Endothelial cell of umbilical vein (primary cell): Measurements from ENCODE around the gene C16orf87. TPM values are rescaled to one million over a fixed set of nuclear protein-coding genes. Genes with fewer than 3 reads are reported as not detected.

Experiments used
- BruUV-seq: library from RNA; stranded (reverse); fragments of 400-500 nt; replicated peaks from 2 replicates; lab custom pipeline; 2021; lab: Mats Ljungman, UMichigan
- CTCF ChIA-PET: fragments of 300-600, 350-600 bp; sonication (Branson Sonifier 250); formaldehyde crosslinking; loops from one replicate; lab custom pipeline; 2021; ENCODE audit warnings: antibody characterized with exemption, inconsistent platforms; lab: Charles Lee
- POLR2A ChIA-PET: fragments of 300-600, 350-600 bp; sonication (Branson Sonifier 250); formaldehyde crosslinking; loops from one replicate; lab custom pipeline; 2021; ENCODE audit warnings: antibody characterized with exemption, inconsistent platforms; lab: Charles Lee
- DNase-seq: peaks from one replicate; pipeline ENCODE4 v3.0.0-alpha.2; 2011; ENCODE audit warnings: low read depth, low spot score
- FAIRE-seq: peaks from 2 replicates; lab custom pipeline; 2011; peaks lifted over from hg19 to GRCh38; lab: Jason Lieb, UNC
- H2AFZ ChIP-seq: 2 replicates; pipeline ENCODE4 v1.6.0; 2012; ENCODE audit warnings: low read depth, low read length, control low read depth, inconsistent platforms
- H3K27ac ChIP-seq: 2 replicates; pipeline ENCODE4 v1.5.1; 2011; ENCODE audit warnings: low read depth, mild to moderate bottlenecking, control low read depth, low read length, moderate library complexity; ENCODE audit not compliant: insufficient read depth
- H3K27me3 ChIP-seq, 2 experiments: 2 replicates each; pipeline versions ENCODE4 v1.6.0 to v1.6.1; 2011; ENCODE audit warnings: low read length in 2 of 2, mixed read lengths in 1 of 2; ENCODE audit not compliant: control insufficient read depth in 2 of 2, insufficient read depth in 2 of 2
- H3K36me3 ChIP-seq, 2 experiments: 2 replicates in 1 of 2; 3 replicates in 1 of 2; pipeline ENCODE4 v1.5.1; 2011; ENCODE audit warnings: low read length in 2 of 2, mild to moderate bottlenecking in 1 of 2, moderate library complexity in 1 of 2; ENCODE audit not compliant: control insufficient read depth in 2 of 2, insufficient read depth in 2 of 2; ENCODE audit errors: extremely low read depth in 1 of 2
- H3K4me1 ChIP-seq: 3 replicates; pipeline ENCODE4 v1.5.1; 2011; ENCODE audit warnings: mild to moderate bottlenecking, low read length; ENCODE audit not compliant: control insufficient read depth, insufficient read depth; ENCODE audit errors: extremely low read depth
- H3K4me2 ChIP-seq: 2 replicates; pipeline ENCODE4 v1.6.1; 2011; ENCODE audit warnings: low read length, control low read depth, mixed read lengths; ENCODE audit not compliant: insufficient read depth
- H3K4me3 ChIP-seq, 3 experiments: fragments of 200-600 bp in 1 of 3; sonication (generic), shearing (Covaris generic) in 1 of 3; replicated peaks in 1 of 3; 2 replicates each; pipeline ENCODE4 v1.5.1; 2011 to 2016; ENCODE audit warnings: control low read depth in 3 of 3, low read length in 3 of 3, mild to moderate bottlenecking in 2 of 3, inconsistent platforms in 1 of 3, low read depth in 1 of 3, moderate library complexity in 1 of 3; ENCODE audit not compliant: insufficient read depth in 1 of 3
- H3K79me2 ChIP-seq: 2 replicates; pipeline ENCODE4 v1.6.0; 2012; ENCODE audit warnings: low read length, inconsistent platforms; ENCODE audit not compliant: control insufficient read depth, insufficient read depth
- H3K9ac ChIP-seq: replicated peaks from 2 replicates; pipeline ENCODE3; 2011; ENCODE audit warnings: low read length, control low read depth; ENCODE audit not compliant: insufficient read depth; ENCODE audit errors: extremely low read depth
- H3K9me1 ChIP-seq: replicated peaks from 3 replicates; pipeline ENCODE4 v1.6.0; 2011; ENCODE audit warnings: mild to moderate bottlenecking, low read length; ENCODE audit not compliant: control insufficient read depth, insufficient read depth; ENCODE audit errors: extremely low read depth
- H3K9me3 ChIP-seq: replicated peaks from 2 replicates; pipeline ENCODE4 v1.5.1; 2012; ENCODE audit warnings: low read length, inconsistent platforms; ENCODE audit not compliant: control insufficient read depth, insufficient read depth
- H4K20me1 ChIP-seq: replicated peaks from 2 replicates; pipeline ENCODE3; 2011; ENCODE audit warnings: mild to moderate bottlenecking, low read length; ENCODE audit not compliant: control insufficient read depth, insufficient read depth; ENCODE audit errors: extremely low read depth
- CTCF ChIP-seq, 2 donors: IDR thresholded peaks; 1 replicate in 1 of 2; 2 replicates in 1 of 2; pipeline ENCODE4 v1.5.1; 2011; ENCODE audit warnings: low read length in 2 of 2, mild to moderate bottlenecking in 2 of 2, moderate library complexity in 2 of 2, control low read depth in 1 of 2, inconsistent platforms in 1 of 2, low read depth in 1 of 2; ENCODE audit not compliant: insufficient read depth in 1 of 2; ENCODE audit errors: extremely low read depth in 1 of 2
- JUN ChIP-seq: IDR thresholded peaks from 2 replicates; pipeline ENCODE4 v1.6.1; 2011; ENCODE audit warnings: borderline replicate concordance, low read depth; ENCODE audit not compliant: insufficient read length, insufficient read depth
- POLR2A ChIP-seq: IDR thresholded peaks from 2 replicates; pipeline ENCODE4 v1.6.1; 2012; ENCODE audit warnings: low read depth, mild to moderate bottlenecking, control low read depth, low read length
- dilution Hi-C: fragments of 300-500 bp; cut with MboI; formaldehyde crosslinking; loops from one replicate; pipeline ENCODE4 v1.15.0; 2019; ENCODE audit warnings: low sequenced_read_pairs; ENCODE audit not compliant: extremely low pct_ligation_motif_present
- intact Hi-C: fragments of 100-400 bp; cut with micrococcal nuclease; formaldehyde crosslinking; loops from one replicate; pipeline ENCODE4 v1.10.0; 2022
- polyA plus RNA-seq, 4 experiments: library from polyadenylated mRNA; depleted of rRNA in 3 of 4; stranded (reverse) in 3 of 4; unstranded in 1 of 4; fragments of >200 nt; gene quantifications; 2 replicates each; pipeline versions ENCODE4 v1.2.1 to v1.2.3, GENCODE V29; 2011 to 2012; ENCODE audit warnings: missing spikeins in 1 of 4
- total RNA-seq: library from RNA; stranded (reverse); gene quantifications from 2 replicates; pipeline ENCODE4 v1.2.3, GENCODE V29; 2021

The C16orf87 gene
- total and polyA plus RNA-seq, 2 donors (not counting 3 experiments of a cell fraction or from before 2014, with no cell fraction given): 2.4 to 8.5 TPM

GRCh38 chr16:46854846-46855245 lies 23.9 kb upstream of the C16orf87 start:
- no peak overlapping the region for H3K9ac ChIP-seq
- no peak overlapping the region for H3K27ac ChIP-seq
- H3K27me3 ChIP-seq: no peaks in the 10 kb centered on the region
- H3K4me1 ChIP-seq: no peaks in the 10 kb centered on the region
- ChIA-PET CTCF (interaction anchor here (0.7 to 7.6 kb wide), 11 partner anchors 8 to 1310 kb away, joined by 3 to 401 read pairs (median 15); partner anchors contain the start of gene GPT2), POLR2A (no interaction called here)
- BruUV-seq: no TSS peak
- H3K4me3 ChIP-seq: no peak overlapping the region
- FAIRE-seq (no peak), DNase-seq (no peak)
- TF ChIP-seq POLR2A: no peak
- intact Hi-C loops: loop anchor here (1.0 kb wide), 3 partner anchors 29 to 74 kb away; partner anchors contain the start of gene GPT2
- H3K9me3 ChIP-seq: no peaks in the 10 kb centered on the region
- no peak overlapping the region for H2AFZ ChIP-seq
- H4K20me1 ChIP-seq: no peaks in the 10 kb centered on the region
- no peaks in the 10 kb centered on the region for H3K9me1 ChIP-seq
- dilution Hi-C loops: no loop called here
- no peaks in the 10 kb centered on the region for H3K79me2 ChIP-seq
- no peak overlapping the region for H3K4me2 ChIP-seq
- no peaks in the 10 kb centered on the region for H3K36me3 ChIP-seq

- DNase-seq: peak; percentile 71
- Histone ChIP-seq H3K27me3 (peaks cover 0 to 4% of the 10 kb centered on the region in 2 experiments), H3K4me1 (no peaks in the 10 kb centered on the region), H3K9ac (no peak overlapping the region), H3K4me2 (no peak overlapping the region), H3K9me1 (no peaks in the 10 kb centered on the region), H3K9me3 (no peaks in the 10 kb centered on the region), H3K4me3 (no peak overlapping the region), H3K36me3 (no peaks in the 10 kb centered on the region), H3K79me2 (no peaks in the 10 kb centered on the region), H3K27ac (no peak overlapping the region), H2AFZ (no peak overlapping the region), H4K20me1 (no peaks in the 10 kb centered on the region)
- POLR2A ChIA-PET: no interaction called here
- intact Hi-C loops (loop anchor here (1.0 kb wide), 3 partner anchors 30 to 75 kb away; partner anchors contain the start of gene GPT2), dilution Hi-C loops (no loop called here)
- TF ChIP-seq CTCF (IDR thresholded peaks at IDR 0.05; ENCODE audit: extremely low read depth in 1 of 2, insufficient read depth in 1 of 2, low read depth in 1 of 2, low read length in 2 of 2) (peak; percentile 75 to 81), JUN (no peak)
- FAIRE-seq: peak; percentile 94
- no TSS peak for BruUV-seq
- CTCF ChIA-PET: interaction anchor here (0.6 to 7.6 kb wide), 38 partner anchors 8 to 1777 kb away, joined by 3 to 401 read pairs (median 5); partner anchors contain the start of genes C16orf87 and GPT2
These were observed 22.9 kb upstream of the C16orf87 start for GRCh38 chr16:46853713-46854443.
